Ramos (cell line): ENCODE data around the gene KIAA1671.

Experiments used
- in situ Hi-C: fragments of 300-500 bp; cut with MboI; formaldehyde crosslinking; loops from one replicate; pipeline ENCODE4 v1.14.3; 2022; ENCODE audit warnings: low sequenced_read_pairs; ENCODE audit not compliant: unreplicated experiment

The KIAA1671 gene

DNA sequence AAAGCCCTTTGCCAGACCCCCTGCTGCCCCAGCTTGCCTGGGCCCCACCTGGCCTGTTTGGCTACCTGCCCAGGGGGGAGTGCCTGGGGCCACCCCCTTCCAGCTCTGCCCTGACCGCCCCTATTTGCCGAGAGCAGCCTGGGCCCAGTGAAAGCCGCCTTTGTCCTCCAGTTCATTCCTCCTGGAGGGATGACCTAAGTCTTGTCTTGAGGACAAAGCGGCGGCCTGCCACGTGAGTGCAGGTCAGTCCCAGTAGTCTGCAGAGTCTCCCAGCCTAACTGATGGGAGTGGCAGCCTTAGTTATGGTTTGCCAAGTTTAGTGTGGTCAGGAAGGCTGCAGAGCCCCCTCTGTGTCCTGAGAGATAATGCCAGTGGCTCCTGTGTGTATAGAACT lies 131.3 kb downstream of the KIAA1671 start:
- in situ Hi-C loops: no loop called here

DNA sequence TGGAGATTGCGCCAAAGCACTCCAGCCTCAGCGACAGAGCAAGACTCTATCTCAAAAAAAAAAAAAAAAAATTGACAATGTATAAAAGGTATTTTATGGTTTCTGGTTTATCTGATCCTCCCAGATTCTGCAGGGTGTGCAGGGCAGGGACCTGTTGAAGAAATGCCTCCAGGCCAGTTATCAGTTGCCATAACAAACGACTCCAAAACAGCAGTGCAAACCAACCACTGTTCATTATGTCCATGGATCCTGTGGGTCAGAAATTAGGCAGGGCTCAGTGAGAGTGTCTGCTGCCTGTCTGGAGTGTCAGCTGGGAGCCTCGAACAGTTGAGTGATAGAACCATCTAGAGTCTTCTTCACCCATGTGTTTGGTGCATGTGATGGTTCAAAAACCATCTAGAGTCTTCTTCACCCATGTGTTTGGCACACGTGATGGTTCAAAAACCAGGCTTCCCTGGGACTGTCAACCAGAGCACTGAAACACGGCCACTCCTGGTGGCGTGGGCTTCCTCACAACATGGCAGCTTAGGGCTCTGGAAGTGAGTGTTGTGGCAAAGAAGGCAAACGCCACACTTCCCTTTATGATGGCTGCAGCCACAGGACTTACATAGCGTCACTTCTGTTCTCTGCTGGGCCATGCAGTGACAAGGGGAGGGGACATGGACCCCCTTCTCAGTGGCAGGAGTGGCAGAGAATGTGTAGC lies 132.0 kb downstream of the KIAA1671 start:
- in situ Hi-C loops: no loop called here

DNA sequence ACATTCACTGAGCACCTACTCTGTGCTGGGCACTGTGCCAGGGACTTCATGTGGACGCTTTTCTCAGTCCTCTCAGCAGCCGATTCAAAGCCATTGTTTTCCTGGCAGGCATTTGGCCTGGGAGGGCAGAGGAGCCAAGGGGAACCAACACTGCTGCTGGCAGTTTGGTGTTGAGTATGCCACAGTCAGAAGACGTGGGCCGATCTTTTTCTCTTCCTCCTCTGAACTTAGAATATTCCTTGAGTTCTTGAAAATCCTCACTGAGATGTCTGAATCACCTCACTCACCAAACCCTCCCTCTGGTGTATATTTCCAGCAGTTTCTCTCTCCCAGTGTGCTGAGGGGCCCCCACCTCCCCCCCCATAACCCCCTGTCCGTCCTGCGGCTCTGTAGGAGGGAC lies 132.6 kb downstream of the KIAA1671 start:
- in situ Hi-C loops: no loop called here

DNA sequence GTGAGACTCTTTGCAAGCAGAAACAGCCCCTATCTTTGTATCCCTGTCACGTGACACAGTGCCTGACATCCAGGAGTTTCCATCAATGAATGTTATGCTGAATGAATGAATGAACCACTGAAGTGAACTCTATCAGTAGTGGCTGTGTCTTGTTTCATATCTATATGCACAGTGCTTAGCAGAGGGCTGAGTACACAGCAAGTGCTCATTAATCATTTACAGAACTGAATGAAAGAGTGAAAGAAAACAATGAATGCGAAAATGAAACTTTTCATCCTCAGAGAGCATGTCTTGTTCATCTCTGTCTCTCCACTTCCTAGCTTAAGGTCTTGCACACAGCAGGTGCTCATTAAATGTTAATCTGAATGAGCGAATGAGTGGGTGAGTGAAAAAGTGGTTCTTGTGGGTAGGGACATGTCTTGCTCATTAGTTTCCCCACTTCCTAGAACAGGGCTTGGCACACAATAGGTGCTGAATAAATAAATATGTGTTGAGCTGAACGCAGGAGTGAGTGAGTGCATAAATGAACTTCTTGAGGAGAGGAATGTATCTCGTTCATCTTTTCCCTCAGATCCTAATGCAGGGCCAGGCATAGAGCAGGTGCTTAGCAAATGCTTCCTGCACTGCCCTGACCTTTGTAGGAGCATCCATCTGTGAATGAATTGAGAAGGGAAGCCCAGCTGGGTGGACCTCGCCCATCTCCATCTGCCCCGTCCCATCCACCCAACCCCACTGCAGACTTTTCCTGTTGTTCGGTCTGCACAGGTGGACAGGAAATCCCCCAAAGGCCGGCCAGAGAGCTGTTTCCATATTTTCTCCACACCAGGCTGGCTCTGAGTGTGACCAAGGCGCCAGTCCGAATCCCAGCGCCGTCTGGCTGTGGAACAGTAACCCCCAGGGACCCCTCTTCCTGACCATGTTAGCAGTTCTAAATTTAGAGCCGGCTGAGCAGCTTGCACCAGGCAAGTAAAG lies 133.7 kb downstream of the KIAA1671 start:
- in situ Hi-C loops: no loop called here

DNA sequence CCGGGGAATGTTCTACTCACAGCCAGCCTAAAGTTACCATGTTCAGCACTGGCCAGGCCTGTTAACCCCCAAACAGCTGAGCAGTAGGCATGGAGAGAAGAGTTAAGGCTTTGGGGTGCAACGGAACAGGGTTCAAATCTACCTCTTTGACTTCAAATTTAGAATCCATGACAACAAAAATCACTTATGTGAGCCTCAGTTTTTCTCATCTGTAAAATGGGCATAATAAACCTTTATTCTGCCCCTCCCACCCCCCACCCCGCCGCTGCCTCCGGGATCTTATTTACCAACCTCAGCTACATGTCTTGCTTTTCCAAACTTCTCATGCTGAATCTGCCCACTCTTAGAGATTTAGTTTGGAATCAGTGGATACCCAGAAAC lies 134.4 kb downstream of the KIAA1671 start:
- in situ Hi-C loops: no loop called here

DNA sequence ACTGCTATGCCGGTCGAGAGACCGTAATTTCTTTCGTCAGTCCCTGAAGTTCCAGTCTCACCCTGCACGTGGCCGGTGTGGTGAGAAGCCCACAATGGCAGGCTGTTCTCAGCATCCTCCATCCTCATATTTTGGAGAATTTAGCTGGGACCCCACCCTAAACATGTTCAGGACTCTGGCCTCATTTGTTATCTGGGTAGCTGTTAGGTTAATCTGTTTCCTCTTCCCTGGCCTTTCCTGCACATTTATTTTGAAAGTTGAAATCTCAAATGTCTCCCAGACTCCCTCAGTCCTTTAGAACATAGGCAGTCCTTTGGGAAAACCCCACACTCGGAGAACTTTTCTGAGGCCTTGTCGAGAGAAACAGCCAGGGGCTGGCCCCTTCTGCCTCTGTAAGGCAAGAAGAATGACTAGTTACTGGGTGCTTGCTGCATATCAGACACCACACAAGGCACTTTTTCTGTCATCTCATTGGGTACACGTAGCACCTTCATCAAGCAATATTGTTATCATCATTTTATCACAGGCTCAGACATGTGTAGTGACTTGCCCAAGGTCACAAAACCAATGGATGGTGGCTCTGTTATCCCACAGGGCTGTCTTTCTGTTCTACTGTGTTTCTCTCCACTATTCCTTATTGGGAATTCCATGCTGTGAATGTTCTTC lies 137.8 kb downstream of the KIAA1671 start:
- in situ Hi-C loops: no loop called here

DNA sequence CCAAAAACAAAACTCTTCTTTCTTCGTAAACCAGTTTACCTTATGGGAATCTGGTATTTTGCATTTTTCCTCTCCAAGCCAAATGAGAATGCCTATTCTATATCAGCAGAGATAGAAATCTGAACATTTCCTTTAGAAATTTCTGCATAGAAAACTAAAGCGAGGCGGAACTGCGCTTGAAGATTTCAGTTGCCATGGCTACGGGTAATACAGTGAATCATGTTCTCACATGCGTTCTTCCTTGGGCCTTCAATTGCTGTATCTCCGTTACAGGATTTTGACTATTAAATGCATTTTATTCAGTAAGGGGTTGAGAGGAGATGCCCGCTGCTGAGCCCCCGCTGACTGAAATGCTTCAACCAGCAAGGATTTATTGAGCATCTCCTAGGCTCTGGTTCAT lies 138.9 kb downstream of the KIAA1671 start:
- in situ Hi-C loops: no loop called here

DNA sequence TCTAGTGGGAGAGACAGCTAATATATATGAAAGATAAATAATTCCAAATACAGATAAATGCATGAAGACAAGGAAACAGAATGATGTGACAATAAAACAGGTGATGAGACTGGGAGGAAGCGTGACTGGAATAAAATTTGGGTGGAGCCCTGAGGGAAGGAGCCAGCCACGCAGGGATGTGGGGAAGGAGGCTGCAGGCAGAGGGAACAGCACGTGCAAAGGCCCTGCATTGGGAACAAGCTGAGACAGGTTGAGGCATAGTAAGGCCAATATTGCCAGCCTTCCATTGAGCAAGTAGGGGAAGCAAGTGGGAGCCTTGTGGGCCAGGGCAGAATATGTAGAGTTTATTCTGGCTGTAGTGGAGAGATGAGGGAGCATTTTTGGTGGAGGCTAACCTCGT lies 139.6 kb downstream of the KIAA1671 start:
- in situ Hi-C loops: no loop called here

DNA sequence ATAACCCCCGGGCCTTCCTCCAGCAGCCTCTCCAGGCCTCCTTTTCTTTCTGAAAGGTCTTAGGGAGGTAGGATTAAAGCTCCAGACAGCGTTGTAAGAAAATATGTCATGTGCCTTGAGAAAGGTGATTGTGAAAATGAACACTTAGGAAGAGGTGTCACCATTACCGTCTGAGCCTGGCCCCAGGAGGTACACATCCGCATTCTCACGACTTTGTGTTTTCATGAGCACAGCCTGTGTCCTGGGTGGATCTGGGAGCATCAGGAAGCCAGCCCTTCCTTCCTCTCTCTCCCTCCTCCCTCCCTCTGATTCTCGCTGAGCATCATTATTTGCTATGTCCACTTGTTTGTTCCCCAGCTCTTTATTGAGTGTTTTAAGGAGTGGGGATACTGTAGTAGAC lies 142.1 kb downstream of the KIAA1671 start:
- in situ Hi-C loops: no loop called here

DNA sequence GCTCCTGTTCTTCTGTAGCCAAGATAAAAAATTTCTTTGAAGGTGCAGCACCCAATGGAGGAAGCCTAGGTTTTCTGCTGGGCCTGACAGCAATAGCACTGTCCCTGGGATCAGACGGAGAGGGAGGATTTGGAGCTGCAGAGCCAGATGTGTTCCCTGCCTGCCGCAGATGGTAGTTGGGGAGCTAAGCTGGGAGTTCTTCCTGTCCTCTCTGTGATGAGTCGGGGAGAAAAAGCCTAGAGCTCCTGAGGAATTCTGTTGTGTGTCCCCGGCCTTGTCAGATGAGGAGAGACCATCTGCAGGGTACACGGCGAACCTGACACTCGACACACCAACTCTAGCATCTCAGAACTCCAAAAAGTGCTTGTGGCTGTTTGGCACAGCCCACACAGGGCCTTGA lies 143.4 kb downstream of the KIAA1671 start:
- in situ Hi-C loops: no loop called here

DNA sequence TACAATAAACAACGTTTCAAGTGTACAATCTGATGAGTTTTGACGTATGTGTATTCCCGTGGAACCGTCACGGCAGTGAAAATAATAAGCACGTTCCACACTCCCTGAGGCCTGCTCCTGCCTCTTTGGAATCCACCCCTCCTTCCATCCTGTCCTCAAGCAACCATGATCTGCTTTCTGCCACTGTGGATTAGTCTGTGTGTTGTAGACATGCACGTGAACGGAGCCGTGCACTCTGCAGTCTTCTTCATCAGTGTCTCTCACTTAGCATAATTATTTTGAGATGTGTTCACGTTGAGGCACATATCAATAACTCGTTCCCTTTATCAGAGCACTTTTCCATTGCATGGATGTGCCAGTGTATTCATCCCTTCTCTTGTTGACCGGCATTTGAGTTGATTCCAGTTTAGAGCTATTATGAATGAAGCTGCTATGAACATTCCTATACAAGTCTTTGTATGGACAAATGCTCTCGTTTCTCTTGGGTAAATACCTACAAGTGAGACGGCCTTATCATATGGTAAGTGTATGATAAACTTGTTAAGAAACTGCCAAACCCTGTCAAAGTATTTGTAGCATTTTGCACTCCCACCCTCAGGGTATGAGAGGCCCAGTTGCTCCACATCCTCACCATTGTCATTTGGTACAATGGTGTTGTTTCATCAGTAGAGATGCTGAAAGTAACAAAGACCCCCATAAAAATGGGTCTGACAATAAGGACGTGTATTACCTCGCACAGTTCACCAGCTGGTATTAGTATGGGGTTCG lies 144.3 kb downstream of the KIAA1671 start:
- in situ Hi-C loops: no loop called here

DNA sequence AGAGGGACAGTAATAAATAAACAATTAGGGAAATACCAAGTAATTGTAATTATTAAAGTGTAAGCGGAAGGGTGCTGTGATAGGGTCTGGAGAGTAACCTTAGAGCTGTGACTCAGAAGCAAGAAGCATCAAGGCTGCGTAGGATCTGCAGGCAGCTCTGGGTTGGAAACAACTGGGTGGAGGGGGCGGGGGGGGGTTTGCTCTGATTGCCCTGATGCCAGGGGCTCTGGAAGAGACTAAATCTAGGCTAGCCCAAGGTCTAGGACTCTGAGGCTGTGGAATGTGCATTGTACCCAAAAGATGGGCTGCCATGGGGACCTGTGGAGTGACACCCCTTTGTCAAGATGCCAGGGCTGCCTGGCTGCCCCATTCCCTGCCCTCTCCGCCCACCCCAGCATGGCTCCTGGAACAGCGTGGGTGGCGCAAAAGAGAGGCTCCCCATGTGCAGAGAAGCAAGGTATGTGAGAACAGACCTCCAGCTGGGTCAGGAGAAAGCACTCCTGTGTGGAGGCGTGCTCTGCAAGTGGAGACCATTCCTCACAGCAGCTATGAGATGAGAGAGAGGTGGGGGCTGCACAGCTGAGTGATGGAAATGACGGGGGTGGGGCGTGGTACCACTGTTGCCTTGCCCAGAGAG lies 146.0 kb downstream of the KIAA1671 start:
- in situ Hi-C loops: no loop called here

DNA sequence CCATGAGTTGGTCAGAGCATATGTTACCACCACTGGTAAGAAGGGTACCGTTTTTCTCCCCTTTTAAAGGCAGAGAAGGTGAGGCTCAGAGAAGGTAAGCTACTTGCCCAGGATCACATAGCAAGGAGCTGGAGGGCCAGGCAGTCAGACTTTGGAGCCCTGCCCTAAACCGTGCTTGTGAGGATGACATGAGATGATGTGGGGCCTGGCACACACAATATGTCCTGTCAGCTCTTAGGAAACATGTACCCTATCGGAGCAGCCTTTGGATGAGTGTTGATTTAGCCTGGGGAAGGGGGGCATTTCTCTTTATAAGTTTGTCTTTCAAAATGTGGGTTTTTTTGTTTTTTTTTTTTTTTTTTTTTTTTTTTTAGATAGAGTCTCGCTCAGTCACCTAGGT lies 146.7 kb downstream of the KIAA1671 start:
- in situ Hi-C loops: no loop called here

DNA sequence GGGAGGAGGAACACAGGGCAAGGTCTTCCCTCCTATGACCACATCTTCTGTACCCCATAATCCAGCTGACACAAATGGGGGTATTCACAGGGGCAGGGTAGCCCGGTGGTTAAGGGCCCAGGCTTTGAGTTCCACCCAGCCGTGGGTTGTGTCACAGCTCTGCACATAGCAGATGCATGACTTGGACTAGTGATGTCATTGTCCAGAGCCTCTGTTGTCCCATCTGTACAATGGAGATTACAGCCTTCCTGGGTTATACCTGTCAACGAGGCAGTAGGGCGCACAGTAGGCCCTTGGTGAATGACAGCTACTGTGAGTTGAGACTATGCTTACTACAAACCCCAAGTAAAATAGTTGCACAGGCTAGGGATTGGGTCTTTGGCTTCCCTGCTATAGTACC lies 147.9 kb downstream of the KIAA1671 start:
- in situ Hi-C loops: no loop called here

DNA sequence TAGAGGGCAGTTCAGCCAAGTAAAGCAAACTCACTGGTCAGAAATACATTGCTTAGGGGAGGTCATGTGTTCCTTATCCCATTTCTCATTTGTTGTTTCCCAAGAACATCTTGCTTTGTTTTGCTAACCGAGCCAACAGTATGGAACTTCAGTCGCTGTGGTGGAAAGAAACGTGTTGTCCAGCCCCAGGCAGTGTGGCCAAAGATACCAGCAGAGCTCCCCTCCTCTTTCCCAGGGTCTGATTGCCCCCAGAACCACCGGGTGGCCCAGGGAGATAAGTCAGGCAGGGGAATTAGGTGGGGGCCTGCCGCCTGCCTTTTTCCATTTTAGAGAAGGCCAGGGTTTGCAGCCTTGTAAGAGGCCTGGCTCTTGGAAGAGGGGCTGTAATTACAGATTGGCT lies 148.4 kb downstream of the KIAA1671 start:
- in situ Hi-C loops: no loop called here

DNA sequence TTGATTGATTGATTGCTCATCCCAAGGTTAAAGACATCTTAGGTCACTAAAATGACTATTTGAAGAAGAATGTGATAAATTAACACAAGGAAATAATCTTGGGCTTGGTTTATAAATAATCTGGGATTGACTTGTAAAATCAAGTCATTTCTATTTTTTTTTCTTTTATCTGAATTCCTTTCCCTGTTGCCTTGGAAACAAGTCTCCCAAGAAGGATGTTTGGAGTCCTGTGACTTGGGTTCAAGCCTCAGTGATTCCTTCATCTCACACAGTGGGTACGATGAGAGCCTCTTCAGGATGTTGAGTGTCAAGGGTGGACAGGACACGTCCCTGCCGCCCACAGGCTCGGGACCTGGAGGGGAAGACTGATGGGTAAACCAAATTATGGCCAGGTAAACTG lies 149.0 kb downstream of the KIAA1671 start:
- in situ Hi-C loops: no loop called here

DNA sequence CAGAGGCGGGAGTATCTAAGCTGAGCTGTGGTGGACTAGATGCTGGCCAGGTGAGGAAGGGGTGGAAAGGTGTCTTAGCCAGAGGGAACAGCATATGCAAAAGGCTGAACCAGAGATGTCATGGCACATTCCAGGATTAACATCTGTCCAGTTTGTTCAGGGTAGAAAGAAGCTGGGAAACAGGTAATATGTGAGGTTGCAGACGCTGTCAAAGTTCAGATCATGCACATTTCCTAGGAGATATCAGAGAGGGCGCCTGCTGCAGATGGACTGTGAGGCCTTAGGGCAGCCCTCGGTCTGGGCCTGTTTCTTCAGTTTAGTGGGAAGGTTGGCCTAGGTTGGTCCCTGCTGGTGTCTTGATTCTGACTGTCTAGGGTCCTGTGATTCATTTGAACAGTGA lies 149.5 kb downstream of the KIAA1671 start:
- in situ Hi-C loops: no loop called here

DNA sequence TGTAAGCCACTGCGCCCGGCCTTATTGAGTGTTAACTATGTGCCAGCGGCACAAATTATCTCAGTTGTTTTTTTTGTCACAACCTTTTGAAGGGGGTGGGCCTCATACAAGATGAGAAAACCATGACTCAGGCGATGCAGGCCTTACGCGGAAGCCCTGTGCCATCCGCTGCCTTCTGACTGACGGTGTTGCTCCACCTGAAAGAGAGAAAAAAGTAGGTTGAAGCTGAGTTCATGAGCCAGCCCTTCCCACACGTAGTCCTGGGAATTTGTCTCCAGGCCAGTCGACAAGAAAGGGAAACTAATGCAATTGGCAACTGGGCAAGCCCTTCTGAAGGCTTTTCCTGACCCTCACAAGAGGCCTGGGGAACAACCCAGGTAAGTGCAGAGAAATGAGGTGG lies 150.2 kb downstream of the KIAA1671 start:
- in situ Hi-C loops: no loop called here

DNA sequence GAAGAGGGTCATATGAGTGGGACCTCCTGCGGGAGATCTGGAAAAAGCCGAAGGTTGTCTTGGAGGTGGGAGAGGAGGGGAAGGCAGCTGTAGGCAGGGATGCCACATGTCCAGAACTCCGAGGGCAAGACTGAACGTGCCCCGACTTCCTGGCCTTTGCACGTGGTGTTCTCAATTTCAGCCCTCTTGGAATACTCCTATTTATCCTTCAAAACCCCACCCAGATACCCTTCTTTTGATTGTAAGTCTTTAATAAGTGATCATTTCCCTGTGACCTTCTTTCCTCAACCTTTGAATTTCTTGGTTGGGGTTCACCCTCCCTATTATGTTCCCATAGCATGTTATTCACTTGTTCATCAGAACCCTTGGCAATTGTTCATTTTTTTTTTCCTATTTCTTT lies 151.9 kb downstream of the KIAA1671 start:
- in situ Hi-C loops: no loop called here
